H1 (cell line): Measurements from ENCODE around the gene FLRT1. TPM values are rescaled to one million over a fixed set of nuclear protein-coding genes. Genes with fewer than 3 reads are reported as not detected.

Experiments used
- CTCF ChIA-PET: fragments of 300-600 bp; sonication (Branson Sonifier 250); formaldehyde crosslinking; loops from one replicate; lab custom pipeline; 2021; ENCODE audit not compliant: partially characterized antibody; lab: Charles Lee
- POLR2A ChIA-PET: fragments of 300-600 bp; sonication (Branson Sonifier 250); formaldehyde crosslinking; loops from one replicate; lab custom pipeline; 2021; ENCODE audit warnings: inconsistent platforms; ENCODE audit not compliant: partially characterized antibody; lab: Charles Lee
- DNase-seq, 2 experiments: peaks; one replicate each; pipeline versions ENCODE4 v3.0.0 to v3.0.0-alpha.2; 2010 to 2022; ENCODE audit warnings: low spot score in 2 of 2, low read depth in 1 of 2, mixed read lengths in 1 of 2
- FAIRE-seq: peaks from 2 replicates; lab custom pipeline; 2011; peaks lifted over from hg19 to GRCh38; lab: Jason Lieb, UNC
- H2AFZ ChIP-seq: 2 replicates; pipeline ENCODE4 v1.8.1; 2012; ENCODE audit warnings: low read length, inconsistent platforms
- H2AK5ac ChIP-seq: 2 replicates; pipeline ENCODE4 v1.6.1; 2013; ENCODE audit warnings: low read depth, low read length
- H2BK120ac ChIP-seq: replicated peaks from 2 replicates; pipeline ENCODE3; 2013; ENCODE audit warnings: low read depth, low read length, inconsistent platforms
- H2BK12ac ChIP-seq: 2 replicates; pipeline ENCODE4 v1.6.1; 2013; ENCODE audit warnings: low read depth, low read length
- H2BK15ac ChIP-seq: 2 replicates; pipeline ENCODE4 v1.6.1; 2013; ENCODE audit warnings: low read length
- H2BK20ac ChIP-seq: 2 replicates; pipeline ENCODE4 v1.6.1; 2013; ENCODE audit warnings: low read length
- H2BK5ac ChIP-seq: 2 replicates; pipeline ENCODE4 v1.6.1; 2013; ENCODE audit warnings: low read depth, low read length
- H3K14ac ChIP-seq: 2 replicates; pipeline ENCODE4 v1.6.1; 2013; ENCODE audit warnings: inconsistent platforms; ENCODE audit not compliant: insufficient read length
- H3K18ac ChIP-seq: 2 replicates; pipeline ENCODE4 v1.6.1; 2013; ENCODE audit warnings: low read length; ENCODE audit errors: extremely low read depth
- H3K23ac ChIP-seq: 2 replicates; pipeline ENCODE4 v1.6.1; 2013; ENCODE audit warnings: inconsistent platforms; ENCODE audit not compliant: insufficient read length
- H3K23me2 ChIP-seq: 2 replicates; pipeline ENCODE4 v1.6.1; 2013; ENCODE audit warnings: low read depth, low read length
- H3K27ac ChIP-seq: 2 replicates; pipeline ENCODE4 v1.6.1; 2011; ENCODE audit warnings: low read depth, low read length, inconsistent platforms
- H3K27me3 ChIP-seq, 4 experiments: replicated peaks in 1 of 4; 1 replicate in 1 of 4; 2 replicates in 3 of 4; pipeline versions ENCODE4 v1.6.1 to v1.8.1; 2011 to 2013; ENCODE audit warnings: low read length in 3 of 4, mild to moderate bottlenecking in 3 of 4, inconsistent platforms in 2 of 4, mixed read lengths in 2 of 4, moderate library complexity in 1 of 4; ENCODE audit not compliant: control insufficient read depth in 3 of 4, insufficient read depth in 3 of 4; ENCODE audit errors: extremely low read depth in 1 of 4
- H3K36me3 ChIP-seq, 4 experiments: 2 replicates each; pipeline versions ENCODE4 v1.6.1 to v1.8.1; 2011 to 2013; ENCODE audit warnings: mild to moderate bottlenecking in 4 of 4, low read length in 3 of 4, moderate library complexity in 2 of 4, control low read depth in 1 of 4, inconsistent platforms in 1 of 4; ENCODE audit not compliant: insufficient read depth in 4 of 4, control insufficient read depth in 2 of 4
- H3K4ac ChIP-seq: replicated peaks from 2 replicates; pipeline ENCODE3; 2013; ENCODE audit warnings: low read length, low read depth, mixed read lengths, inconsistent platforms; ENCODE audit not compliant: insufficient read length
- H3K4me1 ChIP-seq, 4 experiments: replicated peaks in 1 of 4; 1 replicate in 1 of 4; 2 replicates in 3 of 4; pipeline versions ENCODE4 v1.6.1 to v1.8.1; 2011 to 2013; ENCODE audit warnings: low read length in 3 of 4, inconsistent platforms in 2 of 4, mixed read lengths in 1 of 4; ENCODE audit not compliant: insufficient read depth in 4 of 4, control insufficient read depth in 3 of 4
- H3K4me2 ChIP-seq, 2 experiments: 2 replicates each; pipeline versions ENCODE4 v1.6.1 to v1.8.1; 2011 to 2013; ENCODE audit warnings: low read depth in 2 of 2, low read length in 2 of 2, control low read depth in 1 of 2, inconsistent platforms in 1 of 2, mild to moderate bottlenecking in 1 of 2; ENCODE audit not compliant: insufficient read depth in 1 of 2
- H3K4me3 ChIP-seq, 4 experiments: fragments of 200-600, 300-600 bp in 1 of 4; sonication (generic), shearing (Covaris generic), sonication (Bioruptor Twin) in 1 of 4; 2 replicates each; pipeline versions ENCODE4 v1.5.1 to v1.8.1; 2011 to 2016; ENCODE audit warnings: low read length in 4 of 4, low read depth in 3 of 4, control low read depth in 2 of 4, inconsistent platforms in 2 of 4, mild to moderate bottlenecking in 2 of 4, mixed read lengths in 1 of 4, moderate library complexity in 1 of 4; ENCODE audit not compliant: insufficient read depth in 2 of 4; ENCODE audit errors: extremely low read depth in 1 of 4
- H3K56ac ChIP-seq: replicated peaks from 2 replicates; pipeline ENCODE3; 2013; ENCODE audit warnings: low read depth, mild to moderate bottlenecking, mixed read lengths, low read length, inconsistent platforms; ENCODE audit not compliant: insufficient read length
- H3K79me1 ChIP-seq: 2 replicates; pipeline ENCODE4 v1.6.1; 2013; ENCODE audit warnings: low read depth, low read length, control low read depth
- H3K79me2 ChIP-seq, 2 experiments: 2 replicates each; pipeline versions ENCODE4 v1.6.1 to v1.8.1; 2012 to 2013; ENCODE audit warnings: low read length in 2 of 2, mild to moderate bottlenecking in 2 of 2, inconsistent platforms in 1 of 2; ENCODE audit not compliant: insufficient read depth in 2 of 2, control insufficient read depth in 1 of 2
- H3K9ac ChIP-seq, 4 experiments: replicated peaks in 1 of 4; 1 replicate in 1 of 4; 2 replicates in 3 of 4; pipeline versions ENCODE4 v1.6.1 to v1.8.1; 2011 to 2013; ENCODE audit warnings: low read depth in 3 of 4, low read length in 3 of 4, control low read depth in 2 of 4, mild to moderate bottlenecking in 2 of 4, moderate library complexity in 2 of 4, inconsistent platforms in 1 of 4; ENCODE audit errors: extremely low read depth in 1 of 4
- H3K9me3 ChIP-seq, 2 experiments: 2 replicates each; pipeline versions ENCODE4 v1.6.1 to v1.8.1; 2012 to 2013; ENCODE audit warnings: mild to moderate bottlenecking in 2 of 2, moderate library complexity in 2 of 2, control low read depth in 1 of 2, inconsistent platforms in 1 of 2, low read depth in 1 of 2, low read length in 1 of 2, mixed read lengths in 1 of 2; ENCODE audit not compliant: insufficient read depth in 2 of 2
- H4K20me1 ChIP-seq, 2 experiments: replicated peaks in 1 of 2; 2 replicates each; pipeline versions ENCODE3 to v1.8.1; 2011 to 2013; ENCODE audit warnings: inconsistent platforms in 2 of 2, low read length in 2 of 2, mild to moderate bottlenecking in 1 of 2; ENCODE audit not compliant: insufficient read depth in 2 of 2, control insufficient read depth in 1 of 2
- H4K5ac ChIP-seq: 2 replicates; pipeline ENCODE4 v1.6.1; 2013; ENCODE audit warnings: low read length, low read depth, mixed read lengths, inconsistent platforms; ENCODE audit not compliant: insufficient read length
- H4K8ac ChIP-seq: 2 replicates; pipeline ENCODE4 v1.8.0; 2013; ENCODE audit warnings: mild to moderate bottlenecking, moderate library complexity, low read length, inconsistent platforms; ENCODE audit not compliant: insufficient read depth; ENCODE audit errors: extremely low read depth
- H4K91ac ChIP-seq: replicated peaks from 2 replicates; pipeline ENCODE3; 2013; ENCODE audit warnings: low read length, mixed read lengths, inconsistent platforms; ENCODE audit not compliant: insufficient read length
- CBX5 ChIP-seq: fragments of 300-800, 300-1000 bp; sonication (generic); IDR thresholded peaks from 2 replicates; pipeline ENCODE4 v1.7.1; 2016; ENCODE audit warnings: antibody characterized with exemption, low read length, low read depth
- JUN ChIP-seq: IDR thresholded peaks from 2 replicates; pipeline ENCODE4 v1.6.1; 2011; ENCODE audit warnings: low read depth, mild to moderate bottlenecking, improper control_type of control experiment, low read length
- NRF1 ChIP-seq: IDR thresholded peaks from 2 replicates; pipeline ENCODE4 v1.6.1; 2011; ENCODE audit warnings: mild to moderate bottlenecking, low read depth, low read length, improper control_type of control experiment
- POLR2A ChIP-seq, 2 experiments: IDR thresholded peaks; 1 replicate in 1 of 2; 2 replicates in 1 of 2; pipeline ENCODE4 v1.6.1; 2011; ENCODE audit warnings: low read depth in 2 of 2, low read length in 2 of 2, mild to moderate bottlenecking in 2 of 2; ENCODE audit errors: control extremely low read depth in 1 of 2
- POLR2AphosphoS5 ChIP-seq: IDR thresholded peaks from 2 replicates; pipeline ENCODE4 v1.6.1; 2011; ENCODE audit warnings: low read depth, low read length
- POU5F1 ChIP-seq: IDR thresholded peaks from 2 replicates; pipeline ENCODE4 v1.6.1; 2011; ENCODE audit warnings: low read depth, mild to moderate bottlenecking, low read length, moderate library complexity
- SIN3A ChIP-seq, 2 experiments: IDR thresholded peaks in 1 of 2; conservative IDR thresholded peaks in 1 of 2; 2 replicates each; pipeline ENCODE4 v1.6.1; 2011 to 2012; ENCODE audit warnings: low read length in 2 of 2, improper control_type of control experiment in 1 of 2, low read depth in 1 of 2, mild to moderate bottlenecking in 1 of 2
- SRF ChIP-seq: IDR thresholded peaks from 2 replicates; pipeline ENCODE4 v1.6.1; 2011; ENCODE audit warnings: mild to moderate bottlenecking, low read depth, low read length, moderate library complexity
- TCF12 ChIP-seq: IDR thresholded peaks from 2 replicates; pipeline ENCODE4 v1.6.1; 2011; ENCODE audit warnings: low read depth, mild to moderate bottlenecking, low read length
- ZNF274 ChIP-seq: IDR thresholded peaks from 2 replicates; pipeline ENCODE4 v1.7.0; 2012; ENCODE audit warnings: low read length, borderline replicate concordance; ENCODE audit errors: extremely low read depth
- WGBS, 2 experiments: shearing (Covaris generic) in 1 of 2; methylation state at CpG; one replicate each; pipeline versions ENCODE4 v1.1.6 to v1.1.7; 2013 to 2015; ENCODE audit warnings: low lambda C conversion rate in 2 of 2, mixed read lengths in 2 of 2, inconsistent platforms in 1 of 2, low coverage in 1 of 2, missing lambda C conversion rate in 1 of 2; ENCODE audit not compliant: insufficient replicate concordance in 2 of 2, insufficient coverage in 1 of 2, insufficient read length in 1 of 2; ENCODE audit errors: extremely low coverage in 1 of 2, missing lambda C conversion rate in 1 of 2; 5-methylcytosine and 5-hydroxymethylcytosine counted together
- polyA plus RNA-seq, 7 experiments: library from polyadenylated mRNA; depleted of rRNA in 3 of 7; stranded (reverse) in 5 of 7; unstranded in 2 of 7; fragments of >200 nt in 5 of 7; fragments of 200-250 nt in 2 of 7; gene quantifications; 1 replicate in 5 of 7; 2 replicates in 1 of 7; 4 replicates in 1 of 7; pipeline versions ENCODE4 v1.2.1 to v1.2.3, GENCODE V29; 2011 to 2013; ENCODE audit warnings: missing spikeins in 2 of 7, mixed read lengths in 2 of 7
- total RNA-seq: library from RNA; stranded (reverse); fragmentation: NEBNext Ultra II Directional; extraction: Animal tissue kit (Norgen Biotek cat#: 25700); gene quantifications from 2 replicates; pipeline ENCODE4 v1.2.1, GENCODE V29; 2021
- TF ChIP-seq, protein P1 (sequence below): IDR thresholded peaks from 2 replicates; pipeline ENCODE4 v1.6.1; 2011; ENCODE audit warnings: low read length, improper control_type of control experiment

The FLRT1 gene
- total and polyA plus RNA-seq, 2 of the 8 experiments (the other 6 are each of a cell fraction or from before 2014, with no cell fraction given), result 0.14 to 0.28 TPM

DNA sequence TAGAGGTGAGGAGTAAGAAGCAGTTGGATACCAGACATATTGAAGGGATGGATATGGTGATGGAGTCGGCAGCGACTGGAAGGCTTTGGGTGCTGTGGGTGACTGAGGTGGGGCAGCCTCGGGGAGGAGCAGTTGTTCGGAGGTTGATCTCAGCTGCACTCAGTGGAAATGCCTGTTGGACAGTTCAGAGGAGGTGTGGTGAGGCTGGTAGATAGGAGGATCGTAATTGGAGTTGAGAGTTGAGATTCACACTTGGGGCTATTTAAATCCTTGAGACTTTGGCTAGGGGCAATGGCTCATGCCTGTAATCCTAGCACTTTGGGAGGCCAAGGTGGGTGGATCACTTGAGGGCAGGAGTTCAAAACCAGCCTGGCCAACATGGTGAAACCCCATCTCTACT lies 42.6 kb upstream of the FLRT1 start:
- Histone ChIP-seq H2BK20ac (no peak overlapping the region), H4K5ac (no peak overlapping the region), H3K79me1 (peaks cover 18% of the 10 kb centered on the region), H4K91ac (no peak overlapping the region), H3K27ac (no peak overlapping the region), H3K4me1 (peaks cover under 1 to 5% (median 3%) of the 10 kb centered on the region in 4 experiments; a peak in 6 of 7 replicates), H3K56ac (no peak overlapping the region), H2BK120ac (no peak overlapping the region), H3K23me2 (no peaks in the 10 kb centered on the region), H2AK5ac (no peak overlapping the region), H3K36me3 (peaks cover 23 to 42% (median 24%) of the 10 kb centered on the region in 4 experiments), H4K20me1 (peaks cover 11 to 41% of the 10 kb centered on the region in 2 experiments), H3K4me2 (no peak overlapping the region), H3K27me3 (no peaks in the 10 kb centered on the region), H3K14ac (no peak overlapping the region), H2BK5ac (no peak overlapping the region), H4K8ac (no peak overlapping the region; the same call in 1 of the 2 replicates), H3K4me3 (no peak overlapping the region), H3K4ac (no peak overlapping the region), H2BK15ac (no peak overlapping the region), H3K9ac (no peak overlapping the region), H3K9me3 (no peaks in the 10 kb centered on the region), H3K18ac (no peak overlapping the region), H2BK12ac (no peak overlapping the region), H3K23ac (no peak overlapping the region), H3K79me2 (peaks cover 0 to 17% of the 10 kb centered on the region in 2 experiments; a peak in 2 of 4 replicates), H2AFZ (no peak overlapping the region)
- TF ChIP-seq, protein P1, sequence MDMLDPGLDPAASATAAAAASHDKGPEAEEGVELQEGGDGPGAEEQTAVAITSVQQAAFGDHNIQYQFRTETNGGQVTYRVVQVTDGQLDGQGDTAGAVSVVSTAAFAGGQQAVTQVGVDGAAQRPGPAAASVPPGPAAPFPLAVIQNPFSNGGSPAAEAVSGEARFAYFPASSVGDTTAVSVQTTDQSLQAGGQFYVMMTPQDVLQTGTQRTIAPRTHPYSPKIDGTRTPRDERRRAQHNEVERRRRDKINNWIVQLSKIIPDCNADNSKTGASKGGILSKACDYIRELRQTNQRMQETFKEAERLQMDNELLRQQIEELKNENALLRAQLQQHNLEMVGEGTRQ, result no peak
- no peak for TF ChIP-seq POLR2A (IDR thresholded peaks at IDR 0.05; ENCODE audit: control extremely low read depth in 1 of 2, low read depth in 2 of 2, low read length in 2 of 2)
- TF ChIP-seq SRF, result no peak
- no peak for TF ChIP-seq TCF12
- TF ChIP-seq CBX5, result no peak
- TF ChIP-seq NRF1, result no peak
- no peak for TF ChIP-seq JUN
- TF ChIP-seq SIN3A (conservative IDR thresholded peaks at IDR 0.05 in 1 of 2, IDR thresholded peaks at IDR 0.05 in 1 of 2; ENCODE audit: low read depth in 1 of 2, low read length in 2 of 2), result no peak
- no peak for TF ChIP-seq POU5F1
- TF ChIP-seq ZNF274, result no peak
- no peak for TF ChIP-seq POLR2AphosphoS5
- WGBS, 2 experiments, result 90% methylated on average over 5 of the region's 5 CpGs; no CpG with 5 or more reads in 1 of the 2 experiments
- FAIRE-seq, result no peak
- DNase-seq, result no peak
- CTCF ChIA-PET, result no interaction called here
- POLR2A ChIA-PET, result no interaction called here
